HG03565 (cell line): Measurements from ENCODE around the gene METAP1.
A peak's percentile ranks its signal among the peaks of the same experiment; 100 is the strongest.
"Not testable (repeated sequence)": the region's sequence is repeated elsewhere in the genome, so short reads cannot be mapped to it uniquely, and the experiment has no call there.

Source experiments
- ATAC-seq: cut with Tn5 transposase; IDR thresholded peaks from one replicate; pipeline ENCODE4 v1.9.1; 2021; ENCODE audit warnings: mild to moderate bottlenecking, moderate library complexity; ENCODE audit not compliant: unreplicated experiment

METAP1 gene

GRCh38 chr4:98995183-98996055, at the start of gene METAP1:
Gene METAP1, plus strand, starts transcription at chr4:98995721. Its CDS starts 33 bp downstream, at chr4:98995754.
- ATAC-seq = peak; percentile 96

GRCh38 chr4:98946359-98946758, 49.2 kb upstream of the METAP1 start:
- no peak for ATAC-seq

- no peak for ATAC-seq
Measured at GRCh38 chr4:98950925-98951324, 44.6 kb upstream of the METAP1 start.

- no peak for ATAC-seq
Measured at GRCh38 chr4:98951710-98952109, 43.8 kb upstream of the METAP1 start.

- no peak for ATAC-seq
Measured at GRCh38 chr4:98955229-98955628, 40.3 kb upstream of the METAP1 start.

- no peak for ATAC-seq
Measured at GRCh38 chr4:98958065-98958464, 37.5 kb upstream of the METAP1 start.

GRCh38 chr4:98959411-98959810, 36.1 kb upstream of the METAP1 start:
- ATAC-seq = no peak

- ATAC-seq = no peak
Measured at GRCh38 chr4:98961770-98962169, 33.8 kb upstream of the METAP1 start.

GRCh38 chr4:98963538-98964433, 31.7 kb upstream of the METAP1 start:
- ATAC-seq = no peak

- no peak for ATAC-seq
Measured at GRCh38 chr4:98966926-98967325, 28.6 kb upstream of the METAP1 start.

GRCh38 chr4:98967786-98968329, 27.7 kb upstream of the METAP1 start:
- no peak for ATAC-seq

GRCh38 chr4:98969878-98970785, 25.4 kb upstream of the METAP1 start:
- ATAC-seq = no peak

- no peak for ATAC-seq
Measured at GRCh38 chr4:98976716-98977115, 18.8 kb upstream of the METAP1 start.

GRCh38 chr4:98977557-98977956, 18.0 kb upstream of the METAP1 start:
- ATAC-seq = no peak

GRCh38 chr4:98987720-98988119, 7.8 kb upstream of the METAP1 start:
- no peak for ATAC-seq

- not testable (repeated sequence) for ATAC-seq
Measured at GRCh38 chr4:98992835-98993234, 2.7 kb upstream of the METAP1 start.

- ATAC-seq = no peak
Measured at GRCh38 chr4:98993419-98994071, 2.0 kb upstream of the METAP1 start.

GRCh38 chr4:98994474-98995182, 893 bp upstream of the METAP1 start:
- no peak for ATAC-seq

- peak; percentile 7 for ATAC-seq
Measured at GRCh38 chr4:98996056-98996764, 689 bp downstream of the METAP1 start.
